Lower leg skin (tissue), 3 donors: ENCODE results near the gene CCR9.

Source experiments
- CTCF ChIP-seq, 3 donors: fragments of 450-650 bp; IDR thresholded peaks; one replicate each; pipeline ENCODE4 v1.5.1; 2016; ENCODE audit warnings: antibody characterized with exemption in 3 of 3, mild to moderate bottlenecking in 3 of 3, moderate library complexity in 2 of 3
- POLR2A ChIP-seq, 2 donors: fragments of 450-650 bp; IDR thresholded peaks; one replicate each; pipeline ENCODE4 v1.6.1; 2016 to 2017; ENCODE audit warnings: antibody characterized with exemption in 2 of 2, mild to moderate bottlenecking in 1 of 2, moderate library complexity in 1 of 2

DNA sequence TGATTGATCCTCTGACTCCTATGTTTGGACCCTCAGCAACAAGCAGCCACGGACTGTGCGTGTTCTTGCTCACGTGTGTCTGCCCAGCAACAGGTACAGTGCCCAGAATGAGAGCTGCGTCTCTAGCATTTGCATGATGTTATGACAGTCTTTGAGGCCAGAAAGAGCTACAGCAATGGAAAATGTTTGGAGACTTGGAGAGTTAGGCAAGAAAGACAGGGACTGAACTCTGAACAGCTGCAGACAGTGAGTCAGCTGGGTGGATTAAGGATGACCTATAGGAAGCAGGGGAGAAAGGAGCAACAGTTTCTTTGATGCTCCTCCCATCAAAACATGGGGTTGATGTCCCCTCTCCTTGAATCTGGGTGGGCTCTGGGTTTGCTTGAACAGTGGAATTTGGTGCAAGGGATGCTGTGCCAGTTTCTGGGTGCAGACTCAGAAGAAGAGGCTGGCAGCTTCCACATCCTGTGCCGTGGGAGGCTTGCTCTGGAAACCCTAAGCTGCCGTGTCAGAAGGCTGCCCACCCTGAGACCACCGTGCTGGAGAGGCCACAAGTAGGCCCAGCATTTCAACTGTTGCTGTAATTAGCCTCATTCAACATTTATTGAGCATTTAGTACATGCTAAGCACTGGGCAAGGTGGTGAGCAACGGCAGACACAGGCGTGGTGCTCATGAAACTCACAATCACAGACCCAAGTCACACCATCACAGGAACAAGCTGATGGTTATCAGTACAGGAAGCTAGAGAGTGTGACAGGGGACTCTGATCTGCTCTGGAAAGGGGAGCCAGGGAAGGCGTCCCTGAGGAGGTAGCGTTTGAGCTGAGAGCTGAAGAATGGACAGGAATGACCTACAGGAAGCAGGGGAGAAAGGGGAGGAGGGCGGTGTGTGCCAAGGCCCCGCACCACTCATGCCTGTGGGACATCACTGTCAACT lies 21.7 kb downstream of the CCR9 start:
- TF ChIP-seq CTCF (IDR thresholded peaks at IDR 0.05) (no peak), POLR2A (IDR thresholded peaks at IDR 0.05) (no peak)
